Stimulated activated CD8-positive, alpha-beta memory T cell treated with anti-CD3 and anti-CD28 coated beads, Interleukin-2, amount 100 ng/mL, for 1 hour (primary cell): ENCODE data around the gene DDX24.
A peak's percentile ranks its signal among the peaks of the same experiment; 100 is the strongest.

ENCODE experiments used
- DNase-seq, 2 donors: peaks; one replicate each; pipeline ENCODE4 v3.0.0-alpha.2; 2020; ENCODE audit warnings: low read depth in 2 of 2

DDX24 gene, protein sequence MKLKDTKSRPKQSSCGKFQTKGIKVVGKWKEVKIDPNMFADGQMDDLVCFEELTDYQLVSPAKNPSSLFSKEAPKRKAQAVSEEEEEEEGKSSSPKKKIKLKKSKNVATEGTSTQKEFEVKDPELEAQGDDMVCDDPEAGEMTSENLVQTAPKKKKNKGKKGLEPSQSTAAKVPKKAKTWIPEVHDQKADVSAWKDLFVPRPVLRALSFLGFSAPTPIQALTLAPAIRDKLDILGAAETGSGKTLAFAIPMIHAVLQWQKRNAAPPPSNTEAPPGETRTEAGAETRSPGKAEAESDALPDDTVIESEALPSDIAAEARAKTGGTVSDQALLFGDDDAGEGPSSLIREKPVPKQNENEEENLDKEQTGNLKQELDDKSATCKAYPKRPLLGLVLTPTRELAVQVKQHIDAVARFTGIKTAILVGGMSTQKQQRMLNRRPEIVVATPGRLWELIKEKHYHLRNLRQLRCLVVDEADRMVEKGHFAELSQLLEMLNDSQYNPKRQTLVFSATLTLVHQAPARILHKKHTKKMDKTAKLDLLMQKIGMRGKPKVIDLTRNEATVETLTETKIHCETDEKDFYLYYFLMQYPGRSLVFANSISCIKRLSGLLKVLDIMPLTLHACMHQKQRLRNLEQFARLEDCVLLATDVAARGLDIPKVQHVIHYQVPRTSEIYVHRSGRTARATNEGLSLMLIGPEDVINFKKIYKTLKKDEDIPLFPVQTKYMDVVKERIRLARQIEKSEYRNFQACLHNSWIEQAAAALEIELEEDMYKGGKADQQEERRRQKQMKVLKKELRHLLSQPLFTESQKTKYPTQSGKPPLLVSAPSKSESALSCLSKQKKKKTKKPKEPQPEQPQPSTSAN

DNA sequence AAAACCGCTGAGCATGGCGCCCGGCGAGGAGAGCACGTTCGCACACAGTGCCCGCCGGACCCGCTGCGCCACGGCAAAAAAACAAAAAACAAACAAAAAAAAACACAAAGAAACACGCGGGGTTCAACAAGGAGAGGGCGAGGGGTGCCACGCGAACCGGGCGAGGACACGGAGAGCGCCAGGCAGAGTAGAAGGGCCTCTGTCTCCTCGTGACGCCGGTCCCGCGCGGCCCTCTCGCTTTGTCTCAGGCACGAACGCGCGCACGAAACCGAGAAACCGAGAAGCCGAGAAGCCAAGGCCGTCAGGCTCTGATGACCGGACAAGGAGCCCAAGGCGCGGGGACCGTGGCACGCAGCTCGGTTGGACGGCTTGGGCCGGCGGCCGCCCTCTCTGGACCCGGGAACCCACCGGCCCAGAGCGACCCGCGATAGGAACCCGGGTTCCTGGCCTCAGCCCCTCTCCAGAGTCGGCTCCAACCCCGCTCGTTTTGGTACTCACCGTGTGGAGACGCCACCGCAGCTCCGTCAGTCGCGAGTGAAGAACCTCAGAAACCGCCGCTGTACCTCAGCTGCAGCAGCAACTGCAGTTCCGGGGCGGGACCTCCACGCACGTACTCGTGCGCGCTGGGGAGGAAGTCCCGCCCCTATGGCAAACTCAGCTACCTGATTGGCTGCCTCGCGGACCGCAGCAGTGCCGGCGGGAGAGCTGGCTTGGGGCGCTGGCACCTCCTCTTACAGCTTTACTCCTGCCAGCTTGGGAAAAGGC lies at the start of gene DDX24, which contains the start of gene IFI27L1:
TSS of gene DDX24 (minus strand) at position 582 of the 765 bp plus-strand sequence. CDS start 1,460 bp downstream, outside the sequence.
TSS of gene IFI27L1 (plus strand) at position 690 of the 765 bp plus-strand sequence. CDS start 15,628 bp downstream, outside the sequence.
- peak; percentile 93 for DNase-seq

DNA sequence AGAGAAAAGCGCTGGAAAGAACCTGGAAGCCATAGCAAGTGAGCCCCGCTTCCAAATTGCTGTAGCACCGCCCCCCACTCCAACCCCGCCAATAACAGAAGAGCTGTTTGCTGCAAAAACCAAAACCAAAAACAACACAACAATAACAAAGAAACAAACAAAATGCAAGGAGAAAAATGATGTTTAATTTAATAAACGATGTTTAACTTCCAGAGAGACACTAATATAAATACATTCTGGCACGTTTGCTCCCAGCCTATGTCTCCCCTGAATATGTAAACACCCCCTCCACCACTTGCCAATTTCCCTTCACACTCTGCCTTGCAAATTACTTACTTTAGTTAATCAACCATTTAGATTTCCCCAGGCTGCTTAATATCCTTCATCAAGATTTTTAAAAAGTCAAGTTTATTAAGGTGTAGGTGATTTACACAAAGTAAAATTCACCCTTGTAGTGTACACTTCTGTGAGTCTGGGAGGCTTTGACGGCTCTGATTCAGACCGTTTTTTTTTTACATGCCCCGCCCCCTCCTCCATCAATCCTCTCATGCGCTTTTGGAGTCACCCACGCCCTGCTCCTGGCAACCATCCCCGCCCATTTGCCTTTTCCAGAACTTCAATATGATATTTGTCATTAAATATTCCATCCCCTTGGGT lies 48.9 kb upstream of the DDX24 start:
- DNase-seq, result no peak

DNA sequence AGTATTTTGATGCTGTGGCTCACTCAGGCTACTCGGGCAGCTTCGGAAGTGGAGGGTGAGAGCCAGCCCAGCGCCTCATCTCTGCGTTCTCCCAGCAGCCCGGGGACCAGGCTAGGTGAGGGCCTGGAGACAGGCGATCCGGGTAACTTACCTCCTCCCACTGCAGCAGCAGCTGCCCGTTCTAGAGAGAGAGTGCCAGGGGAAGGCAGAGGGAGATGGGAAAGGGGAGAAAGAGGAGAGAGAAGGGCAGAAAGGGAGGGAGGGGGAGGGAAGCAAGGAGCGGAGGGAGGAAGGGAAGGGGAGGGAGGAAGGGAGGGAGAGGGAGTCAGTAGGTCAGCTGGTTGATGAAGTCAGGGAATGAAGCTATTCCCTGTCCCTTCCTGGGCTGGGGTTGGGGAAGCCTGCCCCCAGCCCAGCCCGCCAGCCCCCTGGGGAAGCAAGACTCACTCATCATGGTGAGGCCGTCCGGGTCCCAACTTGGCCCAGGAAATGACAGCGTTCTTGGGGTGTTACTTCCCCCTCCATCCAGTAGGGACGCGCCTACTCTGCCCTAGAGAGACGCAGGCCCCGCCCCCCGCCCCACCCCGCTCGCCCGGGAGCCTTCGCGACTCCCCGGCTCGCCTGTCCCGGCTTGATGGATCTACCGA lies 48.2 kb upstream of the DDX24 start, which contains the start of gene IFI27L2:
TSS of gene IFI27L2 (minus strand) at position 494 of the 647 bp plus-strand sequence. CDS start at position 454, 40 bp downstream.
- peak; percentile 22 to 51 for DNase-seq

DNA sequence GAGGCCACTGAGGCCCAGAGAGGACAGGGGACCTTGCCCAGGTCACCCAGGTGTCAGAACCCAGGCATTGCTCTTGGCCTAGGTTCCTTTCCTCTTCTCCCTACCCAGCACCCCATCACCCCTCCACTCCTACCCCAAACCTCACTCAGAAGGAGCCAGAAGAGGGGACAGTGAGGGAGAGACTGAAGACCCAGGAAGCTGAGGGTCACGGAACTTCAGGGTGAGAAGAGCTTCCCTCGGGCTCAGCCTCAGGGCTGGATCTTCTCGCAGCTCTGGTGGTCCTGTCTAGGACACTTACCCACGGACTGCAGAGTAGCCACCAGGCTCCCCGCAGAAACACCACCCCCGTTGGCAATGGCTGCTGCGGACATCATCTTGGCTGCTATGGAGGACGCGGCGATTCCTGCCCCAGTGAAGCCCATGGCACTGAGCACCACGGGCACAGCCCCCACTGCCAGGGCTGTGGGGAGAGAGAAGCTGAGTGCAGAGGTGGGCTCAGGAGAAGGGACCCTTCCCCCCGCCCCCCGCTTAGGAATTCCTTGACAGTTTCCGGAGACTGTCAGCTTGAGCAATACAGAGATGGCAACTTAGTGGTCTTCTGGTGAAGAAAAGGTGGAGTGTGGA lies 47.3 kb upstream of the DDX24 start:
- DNase-seq, result no peak

DNA sequence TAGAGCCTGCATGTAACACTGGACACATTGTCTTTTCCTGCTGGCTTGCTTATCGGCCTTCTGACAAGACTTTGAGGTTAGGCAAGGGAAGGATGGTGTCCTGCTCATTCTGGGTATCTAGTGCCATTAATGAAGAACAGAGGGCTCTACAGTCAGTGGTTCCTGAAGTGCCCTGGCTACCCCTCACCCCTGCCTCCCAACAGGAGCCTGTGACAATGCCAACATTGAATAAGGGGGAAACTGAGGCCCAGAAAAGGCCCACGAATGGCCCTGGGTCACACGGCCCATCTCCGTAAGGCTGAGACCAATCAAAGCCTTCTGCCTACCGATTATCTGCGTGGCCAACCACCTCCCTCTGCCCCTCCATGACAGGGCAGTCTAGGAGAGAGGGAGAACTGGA lies 46.3 kb upstream of the DDX24 start:
- DNase-seq, result no peak

DNA sequence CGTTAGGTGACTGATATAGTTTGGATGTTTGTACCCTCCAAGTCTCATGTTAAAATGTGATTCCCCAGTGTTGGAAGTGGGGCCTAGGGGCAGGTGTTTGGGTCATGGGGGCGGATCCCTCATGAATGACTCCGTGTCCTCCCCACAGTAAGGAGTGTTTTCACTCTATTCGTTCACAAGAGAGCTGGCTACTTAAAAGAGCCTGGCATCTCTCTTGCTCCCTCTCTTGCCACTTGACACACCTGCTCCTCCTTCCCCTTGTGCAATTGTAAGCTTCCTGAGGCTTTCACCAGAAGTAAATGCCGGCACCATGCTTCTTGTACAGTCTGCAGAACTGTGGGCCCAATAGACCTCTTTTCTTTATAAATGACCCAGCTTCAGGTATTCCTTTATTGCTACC lies 45.8 kb upstream of the DDX24 start:
- no peak for DNase-seq

DNA sequence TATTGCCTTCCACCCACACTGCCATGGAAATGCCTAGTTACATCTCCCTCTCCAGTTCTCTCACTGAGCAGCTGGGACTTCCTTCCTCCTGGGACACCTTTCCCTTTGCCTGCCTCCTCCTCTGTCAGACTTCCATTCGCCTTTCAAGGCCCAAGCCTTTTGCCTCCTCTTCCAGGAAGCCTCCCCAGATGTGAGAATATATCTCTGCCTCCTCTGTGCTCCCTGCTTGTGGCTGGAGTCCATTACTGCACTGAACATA lies 45.3 kb upstream of the DDX24 start:
- DNase-seq, result no peak

DNA sequence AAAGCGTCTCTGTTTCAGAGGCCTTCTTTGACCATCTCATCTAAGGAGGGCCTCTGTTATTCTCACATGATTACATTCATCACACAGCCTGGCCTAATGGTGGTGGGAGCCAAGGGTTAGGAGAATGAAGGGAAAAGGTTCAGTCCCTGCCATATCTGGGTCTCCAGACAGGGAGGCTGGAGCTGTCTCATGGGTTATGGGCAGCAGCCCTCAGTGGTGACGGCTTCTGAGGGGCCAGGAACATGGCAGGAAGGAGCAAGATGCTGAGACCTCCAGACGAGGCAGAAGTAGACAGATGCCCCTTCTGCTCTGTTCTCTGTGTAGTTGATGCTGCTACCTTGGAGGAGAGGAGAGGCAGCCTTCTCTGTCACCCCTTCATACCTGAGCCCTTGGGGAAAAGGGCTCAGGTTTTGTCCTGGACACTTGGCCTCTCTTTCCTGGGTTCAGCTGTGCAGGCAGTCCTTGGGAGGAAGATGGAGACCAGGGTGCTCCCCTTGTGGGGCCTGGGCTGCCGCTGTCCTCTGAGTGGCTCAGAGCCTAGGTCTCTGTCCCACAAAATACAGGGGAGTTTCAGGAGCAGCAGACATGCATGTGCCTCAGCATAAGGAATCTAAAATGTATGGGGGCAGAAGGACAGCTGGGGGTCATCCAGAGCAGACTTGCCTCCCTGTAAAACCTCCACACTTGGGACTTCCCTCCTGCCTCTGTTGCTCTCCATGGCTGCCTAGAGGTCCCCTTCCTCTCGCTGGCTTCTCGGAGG lies 44.8 kb upstream of the DDX24 start:
- no peak for DNase-seq

DNA sequence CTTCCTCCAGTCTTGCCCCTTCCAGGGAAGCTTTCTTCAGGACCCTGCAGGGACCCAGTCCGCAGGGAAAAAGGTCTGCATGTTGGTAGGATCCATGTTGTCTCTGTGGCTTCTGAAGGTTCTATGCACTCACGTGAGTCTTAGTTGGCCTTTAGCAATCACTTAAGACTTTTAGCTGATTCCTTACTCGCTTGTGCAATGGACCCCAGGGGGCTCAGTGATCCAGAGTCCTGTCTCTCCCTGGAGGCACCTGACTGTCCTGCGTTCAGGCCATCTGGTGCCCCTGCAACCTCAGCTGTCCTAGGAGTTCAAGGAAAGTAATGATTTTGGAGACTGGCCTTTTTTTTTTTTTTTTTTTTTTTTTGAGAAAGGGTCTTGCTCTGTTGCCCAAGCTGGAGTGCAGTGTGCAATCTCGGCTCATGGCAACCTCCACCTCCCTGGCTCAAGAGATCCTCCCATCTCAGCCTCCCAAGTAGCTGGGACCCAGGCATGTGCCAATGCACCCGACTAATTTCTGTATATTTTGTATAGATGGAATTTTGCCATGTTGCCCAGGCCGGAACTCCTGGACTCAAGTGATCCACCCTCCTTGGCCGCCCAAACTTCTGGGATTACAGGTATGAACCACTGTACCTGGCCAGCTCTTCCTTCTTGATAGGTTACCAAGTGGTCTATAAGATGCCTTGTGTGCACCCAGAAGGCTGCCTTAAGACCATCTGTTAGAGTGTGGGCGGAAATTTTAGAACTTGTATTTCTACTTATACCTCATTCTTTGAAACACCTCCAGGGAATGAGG lies 43.8 kb upstream of the DDX24 start:
- no peak for DNase-seq

DNA sequence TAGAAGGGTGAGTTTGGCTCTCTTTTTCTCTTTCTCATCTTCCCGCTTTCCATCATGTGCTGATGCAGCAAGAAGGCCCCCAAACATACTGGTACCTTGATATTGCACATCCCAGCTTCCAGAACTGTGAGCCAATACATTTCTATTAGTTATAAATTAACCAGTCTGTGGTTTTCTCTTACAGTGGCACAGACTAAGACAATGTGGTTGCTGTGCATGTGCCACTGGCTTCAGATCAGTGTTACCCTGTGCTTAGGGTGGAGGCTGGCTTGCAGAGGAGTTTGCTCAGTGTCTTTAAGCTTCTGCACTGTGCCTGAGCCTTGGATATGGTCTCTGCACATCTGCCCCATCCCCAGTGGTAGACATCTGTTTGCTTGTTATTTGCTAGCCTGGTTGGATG lies 42.9 kb upstream of the DDX24 start:
- DNase-seq, result no peak

DNA sequence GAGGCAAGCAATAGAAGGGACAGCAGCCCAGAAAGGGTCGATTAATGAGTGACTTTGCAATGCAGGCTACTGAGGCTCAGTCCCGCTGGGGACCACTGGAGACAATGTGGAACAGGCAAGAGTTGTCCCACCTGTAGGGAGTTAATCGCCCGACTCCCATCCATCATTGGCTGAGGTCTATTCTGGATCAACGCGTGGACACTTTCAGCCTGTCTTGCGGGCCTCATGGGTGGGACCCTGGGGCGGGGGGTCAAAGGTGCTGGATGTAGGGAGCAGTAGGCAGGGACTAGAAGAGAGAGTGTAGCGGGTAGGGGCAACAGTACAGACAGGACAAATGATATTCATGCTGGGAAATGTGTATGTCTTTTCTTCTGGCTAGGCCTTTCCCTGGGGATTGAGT lies 42.3 kb upstream of the DDX24 start:
- no peak for DNase-seq

DNA sequence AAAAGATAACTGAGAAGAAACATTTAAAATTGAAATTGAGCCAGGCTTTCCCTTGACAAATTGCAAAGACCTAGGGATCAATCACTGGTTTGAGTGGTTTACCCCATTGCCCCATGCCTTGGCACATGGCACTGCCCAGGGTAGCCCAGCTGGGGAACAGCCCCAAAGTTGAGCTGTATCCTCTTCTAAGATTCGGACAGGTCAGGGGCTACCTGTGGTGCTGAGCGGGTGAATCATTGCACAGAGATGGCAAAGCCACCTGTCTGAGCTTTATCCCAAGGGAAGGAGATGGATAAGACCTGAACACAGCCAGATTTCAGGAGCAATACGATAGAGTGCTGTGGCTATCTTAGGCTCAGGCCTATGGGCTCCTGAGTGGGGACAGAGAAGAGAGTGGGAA lies 41.4 kb upstream of the DDX24 start:
- no peak for DNase-seq

DNA sequence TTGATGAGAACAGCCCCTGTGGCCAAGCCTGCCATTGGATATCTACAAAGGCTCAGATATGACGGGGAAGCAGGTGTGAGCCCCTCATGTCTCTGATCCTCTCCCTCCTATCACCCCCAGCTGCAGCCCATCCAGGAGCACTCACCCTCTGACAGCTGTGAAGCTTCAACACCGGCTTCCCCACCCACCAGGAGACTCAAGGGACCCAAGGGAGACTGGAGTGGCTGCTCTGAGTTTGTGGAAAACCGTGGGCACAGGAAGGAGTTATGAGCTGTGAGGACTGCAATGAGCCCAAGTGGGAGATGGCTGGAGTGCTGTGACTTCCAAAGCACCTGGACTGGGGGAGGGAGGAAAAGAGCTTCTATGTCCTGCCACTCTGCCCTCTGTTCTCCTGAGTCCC lies 40.5 kb upstream of the DDX24 start:
- DNase-seq, result no peak

DNA sequence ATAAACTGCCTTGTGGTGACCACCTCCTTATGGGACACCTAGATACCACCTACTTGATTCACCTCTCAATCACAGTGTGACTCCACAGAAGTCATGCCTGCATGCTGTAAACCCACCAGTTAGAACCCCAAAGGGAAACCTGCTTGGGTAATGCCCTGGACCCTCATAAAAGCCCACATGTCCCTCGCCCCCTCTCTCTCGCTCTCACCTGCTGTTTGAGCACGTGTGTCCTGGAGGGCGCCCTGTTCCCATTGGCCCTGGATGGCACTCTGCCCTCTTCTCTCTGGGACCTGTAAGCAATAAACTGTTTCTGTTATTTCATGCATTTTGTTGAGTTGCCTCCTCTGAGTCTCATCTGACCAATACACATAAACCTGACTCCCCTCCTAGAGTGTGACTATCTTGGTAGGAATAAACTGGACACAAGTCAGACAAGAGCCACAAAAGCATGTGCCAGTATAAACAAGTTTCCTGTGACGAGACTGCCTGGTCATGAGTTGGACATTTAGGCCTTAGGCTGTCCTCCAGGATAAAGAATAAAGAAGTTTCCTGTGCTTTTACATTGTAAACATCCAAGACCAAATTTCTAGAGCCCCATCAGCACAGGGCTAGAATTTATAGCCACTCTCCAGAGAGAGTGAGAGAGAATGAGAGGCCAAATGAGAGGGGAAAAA lies 39.8 kb upstream of the DDX24 start:
- DNase-seq, result no peak

DNA sequence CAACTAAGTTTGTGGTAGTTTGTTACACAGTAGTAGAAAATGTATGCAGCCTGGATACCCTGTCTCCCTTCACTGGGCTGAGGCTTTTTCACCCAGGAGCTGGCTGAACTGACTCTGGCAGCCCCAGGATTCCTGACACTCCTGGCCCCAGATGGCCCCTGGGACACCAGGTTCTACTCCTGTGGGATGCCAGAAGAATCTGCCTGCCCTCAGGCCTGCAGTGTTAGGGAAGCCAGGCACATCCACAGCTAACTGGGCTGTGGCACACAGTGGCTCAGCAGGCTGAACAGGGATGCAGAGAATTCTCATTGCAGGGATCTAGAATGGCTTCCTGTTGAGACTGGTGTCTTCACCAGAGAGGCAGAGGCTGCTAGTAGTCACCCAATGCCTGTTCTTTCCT lies 38.1 kb upstream of the DDX24 start:
- DNase-seq, result no peak

DNA sequence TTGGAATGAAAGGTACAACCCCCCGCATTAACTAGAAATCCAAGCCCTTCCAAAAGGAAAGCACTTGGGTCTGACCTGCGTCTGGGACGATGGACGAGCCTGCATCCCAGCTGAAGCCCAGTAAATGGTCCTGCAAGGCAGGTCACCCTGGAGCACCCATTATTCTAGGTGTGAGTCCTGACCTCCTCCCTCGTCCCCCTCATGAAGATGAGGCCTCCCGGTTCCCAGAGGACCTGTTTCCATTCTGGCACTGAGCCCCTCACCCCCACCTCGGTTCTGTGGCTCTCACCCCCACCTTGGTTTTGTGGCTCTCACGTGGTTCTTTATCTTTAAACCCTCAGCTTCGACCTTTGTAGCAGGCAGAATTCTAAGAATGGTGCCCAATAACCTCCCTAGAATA lies 36.9 kb upstream of the DDX24 start:
- DNase-seq, result no peak

DNA sequence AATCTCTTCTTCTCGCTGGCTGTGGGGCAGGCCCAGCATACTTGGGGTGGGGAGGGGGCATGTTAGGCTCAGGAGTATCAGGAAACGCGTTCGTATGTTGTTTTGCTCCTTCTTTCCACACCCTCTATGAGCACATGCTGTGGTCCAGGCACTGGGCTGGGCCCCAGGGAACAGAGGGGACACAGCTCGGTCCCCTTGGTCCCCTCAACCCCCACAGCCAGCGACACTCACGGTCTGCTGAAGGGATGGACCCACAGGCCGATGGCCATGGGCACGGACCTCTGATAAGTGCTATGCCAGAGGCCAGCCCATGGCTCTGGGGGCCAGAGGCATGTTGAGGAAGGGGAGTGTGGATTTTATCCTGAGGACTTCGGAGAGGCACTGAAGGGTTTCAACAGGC lies 35.7 kb upstream of the DDX24 start:
- no peak for DNase-seq

DNA sequence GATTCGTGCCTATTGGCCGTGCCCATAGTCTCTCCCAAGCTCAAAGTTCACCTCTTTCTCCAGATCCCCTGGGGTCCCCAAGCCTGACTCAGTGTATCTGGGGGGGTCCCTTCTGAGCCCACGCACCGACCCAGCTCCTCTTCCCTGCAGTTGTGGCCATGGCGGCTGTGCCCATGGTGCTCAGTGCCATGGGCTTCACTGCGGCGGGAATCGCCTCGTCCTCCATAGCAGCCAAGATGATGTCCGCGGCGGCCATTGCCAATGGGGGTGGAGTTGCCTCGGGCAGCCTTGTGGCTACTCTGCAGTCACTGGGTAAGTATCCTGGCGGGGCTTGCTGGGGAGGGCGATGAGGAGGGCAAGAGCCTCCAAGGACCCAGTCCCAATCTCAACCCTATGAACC lies 34.6 kb upstream of the DDX24 start:
- no peak for DNase-seq
